Activated naive CD4-positive, alpha-beta T cell (primary cell): ENCODE results near the gene CPTP.

ENCODE experiments used
- DNase-seq, 4 experiments: peaks; one replicate each; lab custom pipeline; 2025; lab: John Stamatoyannopoulos, UW

CPTP gene

GRCh38 chr1:1292442-1292779, 32.2 kb upstream of the CPTP start:
- DNase-seq, result no peak

GRCh38 chr1:1292851-1293250, 31.8 kb upstream of the CPTP start:
- no peak for DNase-seq

GRCh38 chr1:1293263-1294249, 31.0 kb upstream of the CPTP start:
- no peak for DNase-seq

GRCh38 chr1:1294250-1294890, 30.2 kb upstream of the CPTP start:
- DNase-seq, result no peak

- no peak for DNase-seq
These were observed 29.3 kb upstream of the CPTP start for GRCh38 chr1:1295154-1295923.

GRCh38 chr1:1296070-1297061, 28.2 kb upstream of the CPTP start:
- no peak for DNase-seq

- no peak for DNase-seq
These were observed 26.7 kb upstream of the CPTP start for GRCh38 chr1:1297802-1298424.

- no peak for DNase-seq
These were observed 25.5 kb upstream of the CPTP start for GRCh38 chr1:1298861-1299685.

- DNase-seq, result no peak
These were observed 24.8 kb upstream of the CPTP start for GRCh38 chr1:1299686-1300351.

- no peak for DNase-seq
These were observed 24.3 kb upstream of the CPTP start for GRCh38 chr1:1300352-1300739.

GRCh38 chr1:1302006-1302430, 22.6 kb upstream of the CPTP start:
- no peak for DNase-seq

GRCh38 chr1:1302951-1303509, 21.6 kb upstream of the CPTP start:
- DNase-seq, result no peak

GRCh38 chr1:1303736-1304135, 20.9 kb upstream of the CPTP start:
- no peak for DNase-seq

GRCh38 chr1:1304331-1305299, 20.0 kb upstream of the CPTP start:
- DNase-seq, result no peak

GRCh38 chr1:1305300-1306069, 19.1 kb upstream of the CPTP start:
- DNase-seq, result peak in 2 of 4 experiments; percentile 54 to 76

GRCh38 chr1:1306070-1306660, 18.4 kb upstream of the CPTP start:
- no peak for DNase-seq
